Suprapubic skin (tissue), 4 donors: ENCODE measurements around the gene HRCT1.

Experiments
- CTCF ChIP-seq, 2 donors: fragments of 200-600 bp in 1 of 2; fragments of 450-650 bp in 1 of 2; sonication (generic) in 1 of 2; IDR thresholded peaks; one replicate each; pipeline ENCODE4 v1.5.1; 2016 to 2019; ENCODE audit warnings: antibody characterized with exemption in 2 of 2, mild to moderate bottlenecking in 1 of 2, moderate library complexity in 1 of 2
- EP300 ChIP-seq: sonication (generic); formaldehyde crosslinking; IDR thresholded peaks from one replicate; pipeline ENCODE4 v1.6.1; 2017; ENCODE audit warnings: antibody characterized with exemption
- POLR2A ChIP-seq, 2 donors: fragments of 450-650 bp; IDR thresholded peaks; one replicate each; pipeline ENCODE4 v1.6.1; 2017; ENCODE audit warnings: antibody characterized with exemption in 2 of 2, mild to moderate bottlenecking in 2 of 2, moderate library complexity in 2 of 2
- POLR2AphosphoS5 ChIP-seq, 3 donors: sonication (generic); formaldehyde crosslinking; IDR thresholded peaks; one replicate each; pipeline ENCODE4 v1.6.1; 2017; ENCODE audit warnings: antibody characterized with exemption in 3 of 3

DNA sequence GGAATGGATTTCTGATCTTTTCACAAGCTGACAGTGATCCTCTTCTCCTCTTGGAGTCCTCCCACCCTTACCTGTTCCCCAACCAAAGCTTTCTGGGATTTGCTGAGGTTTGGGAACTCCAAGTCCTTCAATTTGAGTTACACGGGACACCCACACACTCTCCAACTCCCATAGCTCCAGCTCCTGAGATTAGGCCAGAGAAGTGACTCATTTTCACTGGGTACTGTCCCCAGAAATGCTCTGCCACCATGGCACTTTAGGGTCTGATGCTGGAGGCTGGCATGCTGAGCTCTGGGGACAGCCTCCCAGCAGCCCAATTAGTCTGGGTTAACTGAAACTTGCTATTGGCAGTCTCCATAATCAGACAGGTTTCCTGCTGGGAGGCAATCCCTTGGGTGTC is 14.0 kb upstream of the HRCT1 start:
- TF ChIP-seq CTCF (IDR thresholded peaks at IDR 0.05) (no peak), EP300 (no peak), POLR2A (IDR thresholded peaks at IDR 0.05) (no peak), POLR2AphosphoS5 (IDR thresholded peaks at IDR 0.05) (no peak)
